ENCODE results near the gene ACVR2A. TPM values are rescaled to one million over a fixed set of nuclear protein-coding genes. Genes with fewer than 3 reads are reported as not detected.

Gene ACVR2A
- total RNA-seq, 1 donor from 2014 or later, result 40.5 TPM

DNA sequence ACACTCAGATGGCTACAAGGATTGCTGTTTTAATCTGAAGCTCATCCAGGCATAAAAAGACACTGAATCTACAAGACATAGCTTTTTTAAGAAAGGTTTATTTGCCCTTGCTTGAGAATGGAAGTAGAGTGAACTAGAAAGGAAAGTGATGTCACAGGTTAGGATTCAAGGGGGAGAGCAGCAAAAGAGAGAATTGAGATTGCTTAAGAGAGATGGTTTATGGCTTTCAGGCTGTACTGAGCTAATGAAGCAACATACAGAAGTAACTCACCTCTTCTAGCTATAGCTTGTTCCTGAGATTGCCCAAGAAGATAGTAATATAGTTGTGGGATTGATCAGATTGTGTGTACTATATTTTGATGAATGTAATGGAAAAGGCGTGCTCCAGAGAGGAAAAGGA is 26.1 kb upstream of the ACVR2A start:
- no peak for TF ChIP-seq CTCF (IDR thresholded peaks at IDR 0.05; ENCODE audit: unreplicated experiment)
- Mint-ChIP-seq H3K36me3 (ENCODE audit: insufficient read depth) (no peaks in the 10 kb centered on the region), H3K9me3 (ENCODE audit: low read depth) (peaks cover 7% of the 10 kb centered on the region), H3K4me3 (ENCODE audit: low read depth) (no peak overlapping the region), H3K4me1 (ENCODE audit: low read depth) (no peaks in the 10 kb centered on the region), H3K27ac (no peak overlapping the region), H3K27me3 (peaks cover 12% of the 10 kb centered on the region)
- no peak for DNase-seq (ENCODE audit: low spot score, unreplicated experiment)

DNA sequence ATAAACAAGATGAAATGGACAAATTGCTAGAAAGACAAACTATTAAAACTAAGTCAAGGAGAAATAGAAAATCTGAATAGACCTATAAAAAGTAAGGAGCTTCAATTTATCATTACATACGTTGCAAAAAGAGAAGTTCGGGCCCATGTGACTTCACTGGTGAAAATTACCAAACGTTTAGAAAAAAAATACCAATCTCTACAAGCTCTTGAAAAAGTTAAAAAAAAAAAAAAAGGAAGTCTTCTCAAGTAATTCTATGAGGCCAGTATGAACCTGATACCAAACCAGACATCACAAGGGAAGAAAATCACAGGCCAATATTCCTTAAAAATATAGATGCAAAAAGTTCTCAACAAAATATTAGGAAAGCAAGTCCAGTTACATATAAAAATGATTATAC is 20.2 kb upstream of the ACVR2A start:
- no peak for DNase-seq (ENCODE audit: low spot score, unreplicated experiment)
- no peak overlapping the region for H3K4me3 Mint-ChIP-seq (ENCODE audit: low read depth)
- H3K36me3 Mint-ChIP-seq (ENCODE audit: insufficient read depth), result peaks cover 1% of the 10 kb centered on the region
- TF ChIP-seq CTCF (IDR thresholded peaks at IDR 0.05; ENCODE audit: unreplicated experiment), result no peak
- H3K27ac Mint-ChIP-seq, result no peak overlapping the region
- H3K27me3 Mint-ChIP-seq, result no peaks in the 10 kb centered on the region
- peaks cover 19% of the 10 kb centered on the region for H3K9me3 Mint-ChIP-seq (ENCODE audit: low read depth)
- no peaks in the 10 kb centered on the region for H3K4me1 Mint-ChIP-seq (ENCODE audit: low read depth)

DNA sequence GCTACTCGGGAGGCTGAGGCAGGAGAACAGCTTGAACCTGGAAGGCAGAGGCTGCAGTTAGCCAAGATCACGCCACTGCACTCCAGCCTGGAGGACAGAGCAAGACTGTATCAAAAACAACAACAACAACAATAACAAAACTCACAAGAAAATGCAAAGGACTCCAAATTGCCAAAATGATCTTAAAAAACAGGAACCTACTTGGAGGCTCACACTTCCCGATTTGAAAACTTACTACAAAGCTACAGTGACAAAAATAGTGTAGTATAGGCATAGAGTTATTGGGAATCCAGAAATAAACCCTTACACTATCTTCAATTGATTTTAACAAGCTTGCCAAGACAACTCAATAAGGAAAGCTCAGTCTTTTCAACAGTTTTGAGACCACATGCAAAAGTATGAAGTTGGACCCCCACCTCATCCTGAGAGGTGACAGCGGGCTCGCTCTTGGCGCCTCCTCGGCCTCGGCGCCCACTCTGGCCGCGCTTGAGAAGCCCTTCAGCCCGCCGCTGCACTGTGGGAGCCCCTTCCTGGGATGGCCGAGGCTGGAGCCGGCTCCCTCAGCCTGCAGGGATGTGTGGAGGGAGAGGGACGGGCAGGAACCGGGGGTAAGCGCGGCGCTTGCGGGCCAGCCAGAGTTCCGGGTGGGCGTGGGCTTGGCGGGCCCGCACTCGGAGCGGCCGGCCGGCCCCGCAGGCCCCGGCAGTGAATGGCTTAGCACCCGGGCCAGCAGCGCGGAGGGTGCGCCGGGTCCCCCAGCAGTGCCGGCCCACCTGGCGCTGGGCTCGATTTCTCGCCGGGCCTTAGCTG is 18.3 kb upstream of the ACVR2A start:
- peaks cover 24% of the 10 kb centered on the region for H3K9me3 Mint-ChIP-seq (ENCODE audit: low read depth)
- DNase-seq (ENCODE audit: low spot score, unreplicated experiment), result no peak
- no peak overlapping the region for H3K27ac Mint-ChIP-seq
- H3K36me3 Mint-ChIP-seq (ENCODE audit: insufficient read depth), result peaks cover 1% of the 10 kb centered on the region
- no peak for TF ChIP-seq CTCF (IDR thresholded peaks at IDR 0.05; ENCODE audit: unreplicated experiment)
- no peaks in the 10 kb centered on the region for H3K27me3 Mint-ChIP-seq
- H3K4me1 Mint-ChIP-seq (ENCODE audit: low read depth), result no peaks in the 10 kb centered on the region
- H3K4me3 Mint-ChIP-seq (ENCODE audit: low read depth), result no peak overlapping the region

DNA sequence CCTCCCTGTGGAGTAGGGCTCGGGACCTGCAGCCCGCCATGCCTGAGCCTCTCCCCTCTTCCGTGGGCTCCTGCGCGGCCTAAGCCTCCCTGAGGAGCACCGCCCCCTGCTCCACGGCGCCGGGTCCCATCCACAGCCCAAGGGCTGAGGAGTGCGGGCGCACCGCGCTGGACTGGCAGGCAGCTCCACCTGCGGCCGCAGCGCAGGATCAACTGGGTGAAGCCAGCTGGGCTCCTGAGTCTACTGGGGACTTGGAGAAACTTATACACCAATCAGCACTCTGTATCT is 17.8 kb upstream of the ACVR2A start:
- H3K36me3 Mint-ChIP-seq (ENCODE audit: insufficient read depth), result peaks cover 1% of the 10 kb centered on the region
- no peak for TF ChIP-seq CTCF (IDR thresholded peaks at IDR 0.05; ENCODE audit: unreplicated experiment)
- H3K9me3 Mint-ChIP-seq (ENCODE audit: low read depth), result peaks cover 24% of the 10 kb centered on the region
- H3K4me1 Mint-ChIP-seq (ENCODE audit: low read depth), result no peaks in the 10 kb centered on the region
- H3K27ac Mint-ChIP-seq, result no peak overlapping the region
- no peak for DNase-seq (ENCODE audit: low spot score, unreplicated experiment)
- H3K27me3 Mint-ChIP-seq, result no peaks in the 10 kb centered on the region
- no peak overlapping the region for H3K4me3 Mint-ChIP-seq (ENCODE audit: low read depth)

GRCh38 chr2:147829106-147829505 is 15.7 kb upstream of the ACVR2A start:
- DNase-seq (ENCODE audit: low spot score, unreplicated experiment), result no peak
- TF ChIP-seq CTCF (IDR thresholded peaks at IDR 0.05; ENCODE audit: unreplicated experiment), result no peak
- Mint-ChIP-seq H3K9me3 (ENCODE audit: low read depth) (peaks cover 17% of the 10 kb centered on the region), H3K27me3 (no peaks in the 10 kb centered on the region), H3K36me3 (ENCODE audit: insufficient read depth) (peaks cover 1% of the 10 kb centered on the region), H3K27ac (no peak overlapping the region), H3K4me1 (ENCODE audit: low read depth) (no peaks in the 10 kb centered on the region), H3K4me3 (ENCODE audit: low read depth) (no peak overlapping the region)
